Nephron progenitor cell (in vitro differentiated cells): ENCODE measurements around the gene MRPS35.

Source experiments
- DNase-seq: peaks from one replicate; pipeline ENCODE4 v3.0.0; 2021
- H3K27ac Mint-ChIP-seq: 2 replicates; pipeline ENCODE4 v1.8.0; 2021; ENCODE audit warnings: mild to moderate bottlenecking, moderate library complexity, mixed read lengths
- H3K27me3 Mint-ChIP-seq: 2 replicates; pipeline ENCODE4 v1.8.0; 2021; ENCODE audit warnings: mild to moderate bottlenecking, low read depth, mixed read lengths; ENCODE audit not compliant: poor library complexity
- H3K36me3 Mint-ChIP-seq: 2 replicates; pipeline ENCODE4 v1.8.0; 2021; ENCODE audit warnings: low read depth, mixed read lengths
- H3K4me1 Mint-ChIP-seq: 2 replicates; pipeline ENCODE4 v1.8.0; 2021; ENCODE audit warnings: mixed read lengths
- H3K4me3 Mint-ChIP-seq: 2 replicates; pipeline ENCODE4 v1.8.0; 2021; ENCODE audit warnings: mild to moderate bottlenecking, moderate library complexity, mixed read lengths
- H3K9me3 Mint-ChIP-seq: 2 replicates; pipeline ENCODE4 v1.8.0; 2021; ENCODE audit warnings: mild to moderate bottlenecking, moderate library complexity, mixed read lengths
- TF ChIP-seq, protein P1 (sequence below): fragments of 200-600 bp; sonication (generic); IDR thresholded peaks from 2 replicates; pipeline ENCODE4 v1.5.0; 2021; ENCODE audit warnings: antibody characterized with exemption

Gene MRPS35

DNA sequence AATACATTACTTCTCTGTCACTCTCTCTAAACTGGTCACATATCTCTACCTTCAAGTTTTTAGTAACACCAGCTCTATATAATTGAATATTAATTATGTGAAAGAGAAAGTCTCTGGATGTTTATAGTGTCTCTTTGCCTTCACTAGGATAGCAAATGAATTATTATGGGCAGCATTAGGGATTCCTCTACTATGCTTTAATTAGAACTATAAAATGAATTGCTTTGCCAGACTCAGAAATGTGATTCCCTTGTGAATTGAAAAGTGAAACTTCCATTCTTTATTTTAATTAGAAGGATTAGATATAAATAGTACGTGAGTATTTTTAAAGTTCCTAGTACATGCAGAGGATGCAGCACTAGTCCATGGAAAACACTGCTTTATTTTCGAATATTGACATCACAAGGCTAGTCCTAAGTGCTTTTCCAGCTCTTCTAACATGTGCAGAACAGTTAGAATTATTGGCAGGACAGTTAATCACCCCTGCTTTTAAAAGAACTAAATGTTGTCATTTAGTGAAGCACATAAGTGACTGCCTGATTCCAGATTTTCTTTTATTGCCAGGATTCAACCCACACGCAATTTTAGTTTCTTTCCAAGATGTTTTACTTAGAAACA lies 37.4 kb upstream of the MRPS35 start:
- DNase-seq, result no peak
- TF ChIP-seq, protein P1, sequence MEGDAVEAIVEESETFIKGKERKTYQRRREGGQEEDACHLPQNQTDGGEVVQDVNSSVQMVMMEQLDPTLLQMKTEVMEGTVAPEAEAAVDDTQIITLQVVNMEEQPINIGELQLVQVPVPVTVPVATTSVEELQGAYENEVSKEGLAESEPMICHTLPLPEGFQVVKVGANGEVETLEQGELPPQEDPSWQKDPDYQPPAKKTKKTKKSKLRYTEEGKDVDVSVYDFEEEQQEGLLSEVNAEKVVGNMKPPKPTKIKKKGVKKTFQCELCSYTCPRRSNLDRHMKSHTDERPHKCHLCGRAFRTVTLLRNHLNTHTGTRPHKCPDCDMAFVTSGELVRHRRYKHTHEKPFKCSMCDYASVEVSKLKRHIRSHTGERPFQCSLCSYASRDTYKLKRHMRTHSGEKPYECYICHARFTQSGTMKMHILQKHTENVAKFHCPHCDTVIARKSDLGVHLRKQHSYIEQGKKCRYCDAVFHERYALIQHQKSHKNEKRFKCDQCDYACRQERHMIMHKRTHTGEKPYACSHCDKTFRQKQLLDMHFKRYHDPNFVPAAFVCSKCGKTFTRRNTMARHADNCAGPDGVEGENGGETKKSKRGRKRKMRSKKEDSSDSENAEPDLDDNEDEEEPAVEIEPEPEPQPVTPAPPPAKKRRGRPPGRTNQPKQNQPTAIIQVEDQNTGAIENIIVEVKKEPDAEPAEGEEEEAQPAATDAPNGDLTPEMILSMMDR, result no peak
- no peak overlapping the region for H3K27ac Mint-ChIP-seq
- H3K9me3 Mint-ChIP-seq, result no peaks in the 10 kb centered on the region
- peaks cover 12% of the 10 kb centered on the region for H3K4me1 Mint-ChIP-seq
- peaks cover 23% of the 10 kb centered on the region for H3K36me3 Mint-ChIP-seq
- H3K27me3 Mint-ChIP-seq, result no peaks in the 10 kb centered on the region
- H3K4me3 Mint-ChIP-seq, result no peak overlapping the region

DNA sequence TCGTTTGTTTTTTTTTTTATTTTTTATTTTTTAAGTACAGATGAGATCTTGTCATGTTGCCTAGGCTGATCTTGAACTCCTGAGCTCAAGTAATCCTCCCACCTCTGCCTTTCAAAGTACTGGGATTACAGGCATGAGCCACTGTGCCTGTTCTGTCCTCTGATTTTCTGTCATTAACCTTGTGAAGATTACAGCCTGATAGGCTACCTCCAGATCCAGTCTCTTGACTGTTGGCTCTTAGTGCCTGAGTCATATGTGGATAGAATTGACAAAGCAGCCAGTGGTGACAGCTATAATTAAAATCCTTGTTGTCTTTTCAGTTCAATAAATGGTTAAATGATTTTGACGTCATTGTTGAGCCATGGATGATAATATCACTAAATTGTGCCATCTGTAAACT lies 35.6 kb upstream of the MRPS35 start:
- H3K36me3 Mint-ChIP-seq, result peaks cover 28% of the 10 kb centered on the region

GRCh38 chr12:27680619-27681018 lies 30.0 kb upstream of the MRPS35 start:
- no peaks in the 10 kb centered on the region for H3K9me3 Mint-ChIP-seq
- no peak for DNase-seq
- no peak overlapping the region for H3K27ac Mint-ChIP-seq
- H3K36me3 Mint-ChIP-seq, result peaks cover 55% of the 10 kb centered on the region
- H3K27me3 Mint-ChIP-seq, result no peaks in the 10 kb centered on the region
- TF ChIP-seq, protein P1, result no peak
- no peak overlapping the region for H3K4me3 Mint-ChIP-seq
- H3K4me1 Mint-ChIP-seq, result no peaks in the 10 kb centered on the region

More for the DNA sequence above, 35.6 kb upstream of the MRPS35 start:
- Mint-ChIP-seq H3K9me3 (no peaks in the 10 kb centered on the region), H3K4me3 (no peak overlapping the region), H3K27me3 (no peaks in the 10 kb centered on the region), H3K4me1 (peaks cover 12% of the 10 kb centered on the region), H3K27ac (no peak overlapping the region)
- no peak for DNase-seq
- TF ChIP-seq, protein P1, result no peak

DNA sequence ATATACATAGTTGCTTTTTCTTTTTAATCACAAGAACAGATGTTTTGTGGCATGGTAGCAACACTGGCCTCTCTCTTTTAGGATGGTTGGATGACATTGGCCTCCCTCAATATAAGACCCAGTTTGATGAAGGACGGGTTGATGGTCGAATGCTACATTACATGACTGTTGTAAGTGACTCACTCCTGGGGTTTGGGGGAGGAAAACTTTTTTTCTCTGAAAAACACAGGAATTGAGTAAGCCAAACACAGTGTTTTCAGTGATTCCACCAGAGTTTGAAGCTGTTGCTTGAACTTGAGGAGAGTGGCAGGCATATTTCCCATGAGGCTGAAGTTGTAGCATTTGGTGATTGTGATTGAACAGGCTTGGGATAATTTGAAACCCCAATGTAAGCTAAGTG lies 28.1 kb upstream of the MRPS35 start:
- H3K4me1 Mint-ChIP-seq, result no peaks in the 10 kb centered on the region
- no peaks in the 10 kb centered on the region for H3K27me3 Mint-ChIP-seq
- DNase-seq, result no peak
- H3K9me3 Mint-ChIP-seq, result no peaks in the 10 kb centered on the region
- peaks cover 61% of the 10 kb centered on the region for H3K36me3 Mint-ChIP-seq
- H3K27ac Mint-ChIP-seq, result no peak overlapping the region
- H3K4me3 Mint-ChIP-seq, result no peak overlapping the region
- TF ChIP-seq, protein P1, result no peak

- DNase-seq, result no peak
- H3K27ac Mint-ChIP-seq, result no peak overlapping the region
- peaks cover 2% of the 10 kb centered on the region for H3K27me3 Mint-ChIP-seq
- no peaks in the 10 kb centered on the region for H3K4me1 Mint-ChIP-seq
- no peaks in the 10 kb centered on the region for H3K9me3 Mint-ChIP-seq
- H3K4me3 Mint-ChIP-seq, result no peak overlapping the region
- peaks cover 58% of the 10 kb centered on the region for H3K36me3 Mint-ChIP-seq
- TF ChIP-seq, protein P1, result no peak
These were observed 25.4 kb upstream of the MRPS35 start for GRCh38 chr12:27685274-27685673.

- TF ChIP-seq, protein P1, result no peak
- no peak overlapping the region for H3K4me3 Mint-ChIP-seq
- DNase-seq, result no peak
- peaks cover 2% of the 10 kb centered on the region for H3K27me3 Mint-ChIP-seq
- peaks cover 49% of the 10 kb centered on the region for H3K36me3 Mint-ChIP-seq
- H3K4me1 Mint-ChIP-seq, result no peaks in the 10 kb centered on the region
- H3K9me3 Mint-ChIP-seq, result no peaks in the 10 kb centered on the region
- no peak overlapping the region for H3K27ac Mint-ChIP-seq
These were observed 24.5 kb upstream of the MRPS35 start for GRCh38 chr12:27686147-27686546.
